GM21381 (cell line): Measurements from ENCODE around the gene LYPD1.

ENCODE experiments used
- ATAC-seq: cut with Tn5 transposase; IDR thresholded peaks from one replicate; pipeline ENCODE4 v1.9.1; 2021; ENCODE audit warnings: mild to moderate bottlenecking, moderate library complexity; ENCODE audit not compliant: unreplicated experiment

The LYPD1 gene

GRCh38 chr2:132638313-132639040, 31.5 kb downstream of the LYPD1 start:
- ATAC-seq = no peak

GRCh38 chr2:132636346-132636745, 33.7 kb downstream of the LYPD1 start:
- no peak for ATAC-seq

GRCh38 chr2:132633635-132634034, 36.4 kb downstream of the LYPD1 start:
- no peak for ATAC-seq

- no peak for ATAC-seq
Measured at GRCh38 chr2:132632000-132632649, 37.9 kb downstream of the LYPD1 start.

- ATAC-seq = no peak
Measured at GRCh38 chr2:132627536-132627935, 42.5 kb downstream of the LYPD1 start.

GRCh38 chr2:132623096-132623839, 46.7 kb downstream of the LYPD1 start:
- ATAC-seq = no peak

- no peak for ATAC-seq
Measured at GRCh38 chr2:132621131-132621875, 48.7 kb downstream of the LYPD1 start.

- no peak for ATAC-seq
Measured at GRCh38 chr2:132620115-132620514, 49.9 kb downstream of the LYPD1 start.

- no peak for ATAC-seq
Measured at GRCh38 chr2:132618734-132619133, 51.3 kb downstream of the LYPD1 start.

- ATAC-seq = no peak
Measured at GRCh38 chr2:132617989-132618388, 52.0 kb downstream of the LYPD1 start.

- no peak for ATAC-seq
Measured at GRCh38 chr2:132615329-132616085, 54.5 kb downstream of the LYPD1 start.

- no peak for ATAC-seq
Measured at GRCh38 chr2:132611719-132612118, 58.3 kb downstream of the LYPD1 start.

GRCh38 chr2:132609101-132609890, 60.7 kb downstream of the LYPD1 start:
- ATAC-seq = no peak

- ATAC-seq = no peak
Measured at GRCh38 chr2:132608311-132608710, 61.7 kb downstream of the LYPD1 start.

- ATAC-seq = no peak
Measured at GRCh38 chr2:132607426-132608090, 62.4 kb downstream of the LYPD1 start.

GRCh38 chr2:132606649-132607048, 63.4 kb downstream of the LYPD1 start:
- ATAC-seq = no peak

- ATAC-seq = no peak
Measured at GRCh38 chr2:132605236-132606180, 64.5 kb downstream of the LYPD1 start.

GRCh38 chr2:132604561-132604960, 65.4 kb downstream of the LYPD1 start:
- ATAC-seq = no peak
